Activated CD4-positive, alpha-beta T cell treated with anti-CD3 and anti-CD28 coated beads, Interleukin-2, Interleukin-4, amounts not matched to agents 100 ng/mL and 50 ng/mL, durations not matched to agents 16 hours and 8 hours (primary cell): ENCODE results near the gene ADGRD1.

ENCODE experiments used
- DNase-seq: peaks from one replicate; pipeline ENCODE4 v3.0.0-alpha.2; 2020; ENCODE audit warnings: low spot score

The ADGRD1 gene

GRCh38 chr12:131024721-131025120, 71.0 kb downstream of the ADGRD1 start:
- no peak for DNase-seq

GRCh38 chr12:131025234-131025633, 71.5 kb downstream of the ADGRD1 start:
- no peak for DNase-seq

DNA sequence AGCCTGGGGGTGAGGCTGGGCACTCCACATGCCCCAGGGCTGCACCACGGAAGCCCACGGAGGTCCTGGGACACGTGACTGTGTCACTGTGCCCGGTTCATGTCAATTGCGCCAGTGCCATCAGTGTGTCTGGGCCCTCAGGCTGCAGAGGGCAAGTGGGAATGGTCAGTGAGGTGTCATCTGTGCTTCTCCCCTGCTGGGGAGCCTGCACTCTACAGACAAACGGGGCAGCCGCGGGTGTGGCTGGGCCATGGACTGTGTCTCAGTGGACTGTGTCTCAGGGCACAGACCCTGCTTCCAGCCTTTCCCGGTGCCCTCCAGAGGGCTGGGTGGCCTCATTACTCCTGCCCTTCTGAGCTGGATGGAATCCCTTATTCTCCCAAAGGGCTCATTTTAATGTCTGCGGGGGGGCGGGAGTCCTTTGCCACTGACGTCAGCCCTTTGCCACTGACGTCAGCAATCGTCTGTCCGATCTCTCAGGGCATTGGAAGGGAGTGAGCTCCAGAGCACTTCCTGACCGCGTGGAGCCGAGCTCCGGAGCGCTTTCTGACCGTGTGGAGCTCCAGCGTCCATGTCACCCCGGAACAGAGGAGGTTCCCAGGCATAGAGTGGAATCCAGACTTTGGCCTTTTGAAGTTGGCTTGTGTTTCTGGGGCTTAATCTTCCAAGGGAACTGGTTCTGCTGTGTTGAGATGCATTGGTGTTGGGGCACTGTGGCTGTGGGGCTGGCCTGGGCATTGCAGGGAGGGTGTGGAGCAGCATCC, 72.4 kb downstream of the ADGRD1 start:
- DNase-seq: no peak

- no peak for DNase-seq
These were observed 73.0 kb downstream of the ADGRD1 start for GRCh38 chr12:131026754-131027153.

DNA sequence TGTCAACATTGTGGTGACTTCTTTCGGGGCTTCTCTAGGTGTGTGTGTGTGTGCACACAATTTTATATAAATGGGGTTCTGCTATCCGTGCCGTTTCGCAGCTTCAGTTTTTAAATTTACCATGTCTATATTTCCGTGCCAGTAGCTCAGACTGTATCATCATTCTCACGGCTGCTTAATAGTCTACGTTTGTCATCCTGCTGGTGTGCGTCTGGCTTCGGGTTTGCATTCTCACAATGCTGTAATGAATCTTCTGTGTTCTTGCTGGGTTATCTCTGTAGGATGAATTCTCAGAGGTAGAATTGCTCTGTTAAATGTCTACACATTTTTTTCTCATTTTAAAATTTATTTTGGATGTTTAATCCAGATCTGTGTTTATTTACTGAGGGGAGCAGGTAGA, 73.6 kb downstream of the ADGRD1 start:
- no peak for DNase-seq

DNA sequence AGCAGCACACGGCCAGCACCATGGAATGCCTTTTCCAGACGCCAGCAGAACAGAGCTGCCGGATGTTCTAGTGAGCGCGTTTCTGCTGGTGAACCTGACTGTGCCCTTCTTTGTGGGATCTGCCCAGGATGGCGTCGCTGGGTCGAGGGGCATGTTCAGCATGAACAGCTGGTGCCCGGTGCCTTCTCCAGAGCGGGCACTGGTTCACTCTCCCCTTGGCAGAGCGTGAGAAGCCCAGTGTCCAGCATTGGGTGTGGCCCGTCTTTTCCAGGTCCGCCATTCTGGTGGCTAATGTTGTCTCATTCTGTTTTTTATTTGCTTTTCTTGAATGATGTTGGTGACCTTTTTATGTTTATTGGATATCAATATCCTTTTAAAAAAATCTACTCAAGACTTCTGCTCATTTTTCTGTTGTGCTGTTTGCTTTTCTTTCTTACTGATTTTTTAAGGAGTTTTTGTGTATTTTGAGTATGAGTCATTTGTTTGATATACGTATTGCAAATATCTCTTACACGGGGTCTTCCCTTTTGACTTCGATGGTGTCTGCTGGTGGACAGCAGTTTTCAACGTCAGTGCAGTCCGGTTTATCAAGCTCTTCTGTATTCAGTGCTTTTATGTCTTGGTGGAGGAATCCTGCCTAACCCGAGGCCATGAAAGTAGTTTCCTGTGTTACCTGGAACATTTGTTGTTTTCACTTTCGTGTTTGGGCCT, 74.3 kb downstream of the ADGRD1 start:
- DNase-seq: no peak

GRCh38 chr12:131028587-131029338, 75.1 kb downstream of the ADGRD1 start:
- no peak for DNase-seq

GRCh38 chr12:131030472-131031328, 77.0 kb downstream of the ADGRD1 start:
- no peak for DNase-seq

DNA sequence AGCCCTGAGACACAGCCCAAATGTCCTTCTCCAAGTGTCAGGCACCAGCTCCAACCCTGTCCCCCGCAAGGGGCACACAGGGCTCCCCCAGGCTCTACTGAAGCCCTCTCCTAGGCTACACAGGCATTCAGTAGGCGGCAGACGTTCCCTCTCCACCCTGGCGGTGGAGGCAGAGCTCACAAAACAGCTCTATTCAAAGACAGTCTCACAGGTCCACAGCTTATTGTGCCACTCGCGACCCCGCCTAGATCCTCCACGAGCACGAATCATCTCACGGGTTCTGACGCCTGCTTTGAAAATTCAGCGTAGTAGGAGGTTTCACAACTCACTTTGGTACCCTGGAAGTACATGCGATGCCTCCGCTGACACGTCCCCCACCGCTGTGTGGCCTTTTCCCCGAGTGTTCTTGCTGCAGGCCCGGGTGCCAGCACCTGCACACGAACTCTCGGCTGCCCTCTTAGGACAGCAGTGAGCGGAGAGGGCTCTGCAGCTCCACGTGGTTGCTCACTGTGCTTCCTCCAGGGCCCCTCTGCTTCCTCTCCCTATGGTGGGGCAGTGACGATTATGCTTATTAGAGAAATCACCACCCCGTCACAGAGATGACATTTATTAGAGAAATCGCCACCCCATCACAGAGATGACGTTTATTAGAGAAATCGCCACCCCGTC, 78.5 kb downstream of the ADGRD1 start:
- no peak for DNase-seq

- no peak for DNase-seq
These were observed 79.8 kb downstream of the ADGRD1 start for GRCh38 chr12:131033486-131033885.

DNA sequence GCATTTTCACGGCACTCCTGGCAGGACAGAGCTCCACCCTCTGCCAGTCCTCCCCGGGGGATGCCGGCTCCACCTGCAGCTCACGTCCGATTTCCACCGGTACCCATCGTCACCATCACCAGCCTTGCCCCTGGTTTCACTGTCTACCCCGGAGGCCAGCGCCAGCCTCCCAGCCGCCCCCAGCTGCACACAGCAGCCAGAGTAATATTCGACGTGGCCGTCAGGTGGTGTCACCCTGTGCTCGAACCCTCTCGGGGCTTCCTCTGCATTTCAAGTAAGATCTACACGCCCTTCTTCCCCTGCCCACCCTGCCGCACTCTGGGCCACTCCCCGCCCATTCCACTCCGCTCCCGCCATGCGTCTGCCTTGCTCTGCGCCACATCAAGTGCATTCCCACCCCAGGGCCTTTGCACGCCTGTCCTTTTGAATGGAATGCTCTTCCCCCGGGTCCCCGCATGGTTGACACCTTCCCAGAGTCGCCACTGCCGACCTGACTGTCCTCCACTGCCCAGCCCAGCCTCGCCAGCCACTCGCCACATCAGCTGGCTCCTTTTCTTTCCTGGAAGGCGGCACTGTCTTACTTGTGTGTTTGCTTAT, 80.3 kb downstream of the ADGRD1 start:
- no peak for DNase-seq

DNA sequence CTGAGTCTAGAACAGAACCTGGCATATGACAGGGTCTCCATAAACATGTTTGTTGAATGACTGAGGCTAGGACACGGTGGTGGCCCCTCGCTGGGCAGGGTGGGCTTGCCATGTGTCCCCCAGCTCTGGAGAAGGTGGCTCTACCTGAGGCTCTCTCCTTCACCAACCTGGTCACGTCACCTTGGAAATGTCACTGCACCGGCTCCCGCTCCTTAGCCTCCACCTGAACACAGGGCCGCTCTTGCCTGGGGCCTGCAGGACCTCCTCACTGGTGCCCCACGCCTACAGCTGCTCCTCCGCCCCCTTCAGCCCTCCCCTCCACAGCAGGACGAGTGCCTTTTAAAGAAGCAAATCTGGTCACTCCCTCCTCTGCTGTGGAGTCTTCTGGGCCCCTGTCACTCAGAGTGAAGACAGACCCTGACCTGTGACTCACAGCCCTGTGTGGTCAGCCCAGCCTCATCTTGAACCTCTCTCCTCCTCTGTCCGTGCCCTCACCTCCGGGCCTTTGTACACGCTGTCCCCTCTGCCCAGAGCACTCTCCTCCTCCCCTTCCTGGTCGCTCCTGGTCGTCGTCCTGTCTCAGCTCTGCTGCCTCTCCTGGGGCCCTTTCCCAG, 81.0 kb downstream of the ADGRD1 start:
- no peak for DNase-seq

DNA sequence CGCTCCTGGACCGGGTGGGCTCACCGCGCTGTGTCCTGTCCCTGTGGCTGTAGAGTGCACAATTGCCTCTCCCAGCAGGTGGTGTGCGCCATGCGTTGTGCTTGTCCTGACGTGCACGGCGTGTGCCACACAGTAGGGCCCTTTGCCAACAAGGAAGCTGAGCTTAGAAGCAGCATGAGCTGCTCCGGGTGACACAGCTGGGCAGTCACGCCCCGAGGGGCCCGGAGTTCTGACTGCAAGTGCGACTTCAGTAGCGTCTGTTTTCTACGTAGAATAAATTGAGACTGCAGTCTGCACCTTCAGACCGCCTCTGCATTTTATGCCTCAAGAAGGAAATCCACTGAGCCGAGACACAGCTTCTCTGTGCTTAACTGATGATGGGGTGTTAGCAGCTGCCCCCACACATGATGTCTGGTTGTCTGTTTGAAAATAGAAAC, 81.6 kb downstream of the ADGRD1 start:
- DNase-seq: no peak

DNA sequence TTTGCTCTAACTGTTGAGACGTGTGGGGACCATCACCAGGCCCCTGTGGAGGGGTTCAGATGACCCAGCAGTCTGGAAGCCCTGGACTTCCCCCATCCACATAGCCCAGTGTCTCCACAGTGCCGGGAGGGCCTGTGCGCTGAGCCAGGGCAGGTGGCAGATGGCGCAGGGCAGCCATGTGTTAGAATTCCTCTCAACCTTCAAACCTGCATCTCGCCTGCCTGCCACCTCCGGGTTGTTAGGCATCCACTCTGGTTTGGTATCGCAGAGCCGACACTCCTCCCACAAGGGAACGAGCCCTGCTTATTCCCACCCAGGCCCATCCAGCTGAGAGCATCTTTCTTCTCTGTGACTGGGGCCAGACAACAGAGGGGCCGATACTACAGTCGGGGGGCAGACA, 84.5 kb downstream of the ADGRD1 start:
- DNase-seq: no peak

DNA sequence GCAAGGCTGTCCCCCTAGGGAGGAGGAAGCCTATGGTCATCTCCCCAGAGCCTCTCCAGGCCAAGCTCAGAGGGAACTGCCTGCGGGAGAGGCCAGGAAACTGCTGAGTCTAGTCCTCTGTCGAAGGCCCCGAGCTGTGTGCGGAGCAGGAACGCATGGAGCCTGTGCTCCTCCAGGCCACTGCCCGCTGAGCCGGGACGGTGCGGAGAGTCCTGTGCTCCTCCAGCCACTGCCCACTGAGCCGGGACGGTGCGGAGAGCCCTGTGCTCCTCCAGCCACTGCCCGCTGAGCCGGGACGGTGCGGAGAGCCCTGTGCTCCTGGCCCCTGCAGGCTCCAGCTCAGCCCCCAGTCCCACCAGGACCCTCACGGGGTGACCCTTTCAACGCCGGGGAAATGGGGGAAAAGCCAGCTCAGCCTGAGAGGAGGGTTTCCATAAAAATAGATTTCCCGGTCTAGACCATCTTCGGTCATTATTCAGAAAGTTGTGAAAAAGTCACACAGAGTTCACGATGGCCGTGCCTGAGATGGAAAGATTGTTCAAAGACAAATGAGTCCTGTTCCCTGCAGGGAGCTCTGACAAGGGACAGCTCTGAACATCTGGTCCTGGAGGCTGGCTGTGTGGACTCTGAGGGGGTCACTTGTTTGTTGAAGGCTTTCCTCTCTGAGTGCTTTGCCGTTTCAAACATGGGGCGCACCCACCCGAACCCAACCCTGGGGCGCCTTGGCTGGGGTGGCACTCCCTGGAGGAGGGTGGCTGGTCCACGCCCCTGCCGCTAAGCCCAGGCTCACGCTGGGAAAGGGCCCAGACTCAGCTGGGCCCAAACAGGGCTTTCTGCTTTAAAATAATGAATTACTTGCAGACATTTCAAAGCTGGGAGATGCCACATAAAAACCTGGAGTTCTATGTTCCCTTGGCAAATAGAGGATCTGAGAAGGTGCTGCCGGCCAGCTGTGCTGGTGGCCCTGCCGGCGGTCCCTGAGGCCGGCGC, 85.5 kb downstream of the ADGRD1 start:
- no peak for DNase-seq

DNA sequence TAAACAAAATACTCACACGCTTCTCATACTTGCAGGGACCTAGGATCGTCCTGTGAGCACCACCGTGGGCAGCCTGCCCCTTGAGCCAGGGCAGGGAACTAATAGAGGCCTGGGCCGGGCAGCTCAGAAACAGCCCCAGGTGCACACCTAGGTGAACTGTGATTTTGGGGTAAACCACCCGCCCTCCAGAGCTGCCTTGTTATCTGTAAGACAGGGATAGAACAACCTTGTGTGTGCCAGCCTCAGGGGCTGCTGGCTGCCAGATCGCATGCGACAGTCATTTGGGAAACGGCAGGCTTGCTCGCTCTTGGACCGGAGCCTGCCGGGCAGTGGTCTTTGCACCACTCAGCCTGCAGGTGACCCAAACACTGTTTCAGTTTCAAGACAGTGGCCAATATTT, 86.8 kb downstream of the ADGRD1 start:
- no peak for DNase-seq

DNA sequence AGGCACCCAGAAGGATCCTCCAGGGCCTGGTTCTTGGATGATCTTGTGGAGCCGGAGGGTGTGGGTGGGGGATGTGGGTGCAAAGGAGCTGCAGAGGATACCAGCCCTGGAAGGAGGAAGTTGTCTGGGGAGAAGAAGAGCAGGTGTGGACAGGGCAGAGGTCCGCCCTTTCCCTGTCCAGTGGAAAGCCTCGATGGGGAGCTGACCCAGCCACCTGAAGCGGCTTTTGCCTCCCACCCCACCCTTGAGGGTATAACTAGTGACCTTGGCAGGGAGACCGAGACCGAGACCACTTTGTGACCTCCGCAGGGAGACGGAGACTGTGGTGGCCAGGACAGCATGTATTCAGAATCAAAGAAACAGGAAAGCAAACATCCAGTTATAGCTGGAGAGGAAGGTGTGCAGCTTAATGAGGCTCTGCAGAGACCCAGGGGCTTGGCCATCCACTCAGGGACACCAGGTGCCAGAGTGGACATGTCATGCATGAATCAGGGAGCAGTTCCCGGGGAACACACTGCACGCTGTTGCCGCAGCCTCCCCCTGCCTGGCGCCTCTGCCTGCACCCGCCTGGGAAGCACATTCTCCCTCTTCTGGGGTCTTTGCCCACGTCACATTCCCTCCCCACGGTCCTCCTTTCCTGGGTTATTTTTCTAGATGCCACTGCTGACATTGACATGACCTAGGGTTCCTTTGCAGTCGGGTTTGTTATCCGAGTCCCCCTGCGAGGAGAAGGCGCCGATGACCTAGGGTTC, 87.7 kb downstream of the ADGRD1 start:
- no peak for DNase-seq
